Esophagus muscularis mucosa (tissue), 4 donors: ENCODE data around the gene KRTAP4-16. TPM values are rescaled to one million over a fixed set of nuclear protein-coding genes. Genes with fewer than 3 reads are reported as not detected.

ENCODE experiments used
- DNase-seq: peaks from one replicate; pipeline ENCODE4 v3.0.0-alpha.2; 2017; ENCODE audit errors: extremely low spot score
- H3K27ac ChIP-seq, 4 donors: fragments of 200-600 bp; sonication (generic); replicated peaks in 1 of 4; 1 replicate in 3 of 4; 2 replicates in 1 of 4; pipeline ENCODE4 v1.5.1; 2016 to 2019; ENCODE audit warnings: mild to moderate bottlenecking in 1 of 4
- H3K27me3 ChIP-seq, 4 donors: fragments of 200-600 bp; sonication (generic); one replicate each; pipeline versions ENCODE4 v1.5.1 to v1.6.0; 2016 to 2019
- H3K36me3 ChIP-seq, 4 donors: fragments of 200-600 bp; sonication (generic); one replicate each; pipeline ENCODE4 v1.5.1; 2016 to 2019
- H3K4me1 ChIP-seq, 4 donors: fragments of 200-600 bp; sonication (generic); one replicate each; pipeline ENCODE4 v1.5.1; 2016 to 2019
- H3K4me3 ChIP-seq, 4 donors: fragments of 200-600 bp; sonication (generic); 1 replicate in 2 of 4; 2 replicates in 2 of 4; pipeline ENCODE4 v1.5.1; 2016 to 2019; ENCODE audit warnings: mild to moderate bottlenecking in 4 of 4, moderate library complexity in 1 of 4
- H3K9me3 ChIP-seq, 4 donors: fragments of 200-600 bp; sonication (generic); 1 replicate in 3 of 4; 2 replicates in 1 of 4; pipeline ENCODE4 v1.5.1; 2016 to 2019
- EP300 ChIP-seq: sonication (generic); formaldehyde crosslinking; IDR thresholded peaks from one replicate; pipeline ENCODE4 v1.6.1; 2017; ENCODE audit warnings: antibody characterized with exemption
- POLR2A ChIP-seq: fragments of 450-650 bp; IDR thresholded peaks from one replicate; pipeline ENCODE4 v1.6.1; 2017; ENCODE audit warnings: antibody characterized with exemption, moderate library complexity, mild to moderate bottlenecking, low read depth
- POLR2AphosphoS5 ChIP-seq, 2 donors: sonication (generic); formaldehyde crosslinking; IDR thresholded peaks; one replicate each; pipeline ENCODE4 v1.6.1; 2017; ENCODE audit warnings: antibody characterized with exemption in 2 of 2
- WGBS: methylation state at CpG from one replicate; pipeline ENCODE4 v1.1.5; 2018; 5-methylcytosine and 5-hydroxymethylcytosine counted together
- intact Hi-C: fragments of 100-400 bp; cut with DNase I; formaldehyde crosslinking; loops from one replicate; pipeline ENCODE4 v1.15.1; 2023
- total RNA-seq, 4 donors: library from RNA; depleted of rRNA; stranded (reverse); fragments of >200 nt; gene quantifications; one replicate each; pipeline versions ENCODE4 v1.1.0 to v1.2.1, GENCODE V29; 2016
- TF ChIP-seq, protein P1 (sequence below), 3 experiments: fragments of 200-600 bp in 2 of 3; fragments of 450-650 bp in 1 of 3; sonication (generic) in 2 of 3; IDR thresholded peaks; one replicate each; pipeline ENCODE4 v1.5.1; 2017 to 2019; ENCODE audit warnings: antibody characterized with exemption in 3 of 3, mild to moderate bottlenecking in 2 of 3, moderate library complexity in 1 of 3

Gene KRTAP4-16
- total RNA-seq, 4 donors from 2014 or later, result not detected

DNA sequence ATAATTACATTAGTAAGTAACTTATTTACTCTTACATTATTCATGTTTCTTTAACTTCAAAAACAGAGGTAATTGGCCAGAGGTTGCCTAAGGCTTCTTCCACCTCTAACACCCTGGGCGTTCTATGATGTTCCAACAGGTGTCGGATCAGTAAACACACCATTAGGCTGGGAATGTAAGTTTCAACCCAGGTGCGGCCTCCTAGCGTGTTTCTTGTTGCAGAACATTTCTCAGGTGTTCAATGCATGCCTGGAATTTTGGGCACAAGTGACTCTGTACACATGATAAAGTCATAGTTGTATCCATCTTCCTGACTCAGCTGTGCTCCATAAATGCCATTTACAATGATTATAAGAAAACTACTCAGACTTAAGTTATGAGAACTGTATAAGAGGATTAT is 48.0 kb downstream of the KRTAP4-16 start:
- H3K27me3 ChIP-seq, result peaks cover 0 to 23% (median 0%) of the 10 kb centered on the region in 4 donors
- TF ChIP-seq POLR2AphosphoS5 (IDR thresholded peaks at IDR 0.05) (no peak), POLR2A (no peak), EP300 (no peak)
- TF ChIP-seq, protein P1, sequence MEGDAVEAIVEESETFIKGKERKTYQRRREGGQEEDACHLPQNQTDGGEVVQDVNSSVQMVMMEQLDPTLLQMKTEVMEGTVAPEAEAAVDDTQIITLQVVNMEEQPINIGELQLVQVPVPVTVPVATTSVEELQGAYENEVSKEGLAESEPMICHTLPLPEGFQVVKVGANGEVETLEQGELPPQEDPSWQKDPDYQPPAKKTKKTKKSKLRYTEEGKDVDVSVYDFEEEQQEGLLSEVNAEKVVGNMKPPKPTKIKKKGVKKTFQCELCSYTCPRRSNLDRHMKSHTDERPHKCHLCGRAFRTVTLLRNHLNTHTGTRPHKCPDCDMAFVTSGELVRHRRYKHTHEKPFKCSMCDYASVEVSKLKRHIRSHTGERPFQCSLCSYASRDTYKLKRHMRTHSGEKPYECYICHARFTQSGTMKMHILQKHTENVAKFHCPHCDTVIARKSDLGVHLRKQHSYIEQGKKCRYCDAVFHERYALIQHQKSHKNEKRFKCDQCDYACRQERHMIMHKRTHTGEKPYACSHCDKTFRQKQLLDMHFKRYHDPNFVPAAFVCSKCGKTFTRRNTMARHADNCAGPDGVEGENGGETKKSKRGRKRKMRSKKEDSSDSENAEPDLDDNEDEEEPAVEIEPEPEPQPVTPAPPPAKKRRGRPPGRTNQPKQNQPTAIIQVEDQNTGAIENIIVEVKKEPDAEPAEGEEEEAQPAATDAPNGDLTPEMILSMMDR (IDR thresholded peaks at IDR 0.05), result no peak
- WGBS, result 89% methylated on average over 4 of the region's 4 CpGs
- no peaks in the 10 kb centered on the region for H3K4me1 ChIP-seq
- no peaks in the 10 kb centered on the region for H3K36me3 ChIP-seq
- no peak overlapping the region for H3K27ac ChIP-seq
- H3K4me3 ChIP-seq, result no peak overlapping the region
- peaks cover 0 to 5% (median 0%) of the 10 kb centered on the region in 4 donors for H3K9me3 ChIP-seq
- intact Hi-C loops, result no loop called here
- DNase-seq, result no peak

DNA sequence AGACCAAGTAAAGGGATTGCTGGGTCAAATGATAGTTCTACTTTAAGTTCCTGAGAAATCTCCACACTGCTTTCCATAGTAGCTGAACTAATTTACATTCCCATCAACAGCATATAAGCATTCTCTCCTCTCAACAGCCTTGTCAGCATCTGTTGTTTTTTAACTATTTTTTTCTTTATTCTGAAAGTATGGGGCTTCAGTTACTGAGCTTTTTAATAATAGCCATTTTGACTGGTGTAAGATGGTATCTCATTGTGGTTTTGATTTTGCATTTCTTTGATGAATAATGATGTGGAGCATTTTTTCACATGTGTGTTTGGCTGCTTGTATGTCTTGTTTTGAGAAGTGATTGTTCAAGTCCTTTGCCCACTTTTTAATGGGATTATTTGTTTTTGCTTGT is 49.4 kb downstream of the KRTAP4-16 start:
- TF ChIP-seq EP300, result no peak
- TF ChIP-seq, protein P1 (IDR thresholded peaks at IDR 0.05), result no peak
- TF ChIP-seq POLR2AphosphoS5 (IDR thresholded peaks at IDR 0.05), result no peak
- TF ChIP-seq POLR2A, result no peak
- no peak overlapping the region for H3K4me3 ChIP-seq
- H3K9me3 ChIP-seq, result peaks cover 0 to 3% (median 0%) of the 10 kb centered on the region in 4 donors
- H3K27me3 ChIP-seq, result peaks cover 0 to 22% (median 0%) of the 10 kb centered on the region in 4 donors
- H3K27ac ChIP-seq, result no peak overlapping the region
- intact Hi-C loops, result no loop called here
- no peaks in the 10 kb centered on the region for H3K4me1 ChIP-seq
- no peaks in the 10 kb centered on the region for H3K36me3 ChIP-seq
- no peak for DNase-seq

Other genes starting within 250 kb of the KRTAP4-16 start
- not detected for gene KRT12, start 235.0 kb downstream of the KRTAP4-16 start, total RNA-seq
- under 1 TPM in 1 of 4 donors, not detected in 3; 0.52 TPM for gene KRT20, start 217.0 kb downstream of the KRTAP4-16 start, total RNA-seq
- under 1 TPM in 1 of 4 donors, not detected in 3; 0.50 TPM for gene KRT23, start 164.6 kb downstream of the KRTAP4-16 start, total RNA-seq
- gene KRT39, start 135.3 kb downstream of the KRTAP4-16 start, total RNA-seq, result not detected
- gene KRT40, start 117.9 kb downstream of the KRTAP4-16 start, total RNA-seq, result not detected
- not detected for gene KRTAP3-3, start 108.0 kb downstream of the KRTAP4-16 start, total RNA-seq
- not detected for gene KRTAP3-2, start 102.3 kb downstream of the KRTAP4-16 start, total RNA-seq
- gene KRTAP3-1, start 93.1 kb downstream of the KRTAP4-16 start, total RNA-seq, result not detected
- gene KRTAP1-5, start 75.0 kb downstream of the KRTAP4-16 start, total RNA-seq, result not detected
- not detected for gene KRTAP1-4, start 72.0 kb downstream of the KRTAP4-16 start, total RNA-seq
- not detected for gene KRTAP1-3, start 67.3 kb downstream of the KRTAP4-16 start, total RNA-seq
- not detected for gene KRTAP1-1, start 60.8 kb downstream of the KRTAP4-16 start, total RNA-seq
- not detected for gene KRTAP2-1, start 54.9 kb downstream of the KRTAP4-16 start, total RNA-seq
- gene KRTAP2-2, start 47.0 kb downstream of the KRTAP4-16 start, total RNA-seq, result not detected
- gene KRTAP2-3, start 42.1 kb downstream of the KRTAP4-16 start, total RNA-seq, result not detected
- gene KRTAP2-4, start 36.3 kb downstream of the KRTAP4-16 start, total RNA-seq, result not detected
- not detected for gene KRTAP4-7, start 18.1 kb downstream of the KRTAP4-16 start, total RNA-seq
- gene KRTAP4-8, start 4.1 kb downstream of the KRTAP4-16 start, total RNA-seq, result not detected
- gene KRTAP4-9, start 3.2 kb upstream of the KRTAP4-16 start, total RNA-seq, result not detected
- gene KRTAP4-11, start 16.2 kb upstream of the KRTAP4-16 start, total RNA-seq, result not detected
- gene KRTAP4-12, start 22.0 kb upstream of the KRTAP4-16 start, total RNA-seq, result not detected
- gene KRTAP4-6, start 38.3 kb upstream of the KRTAP4-16 start, total RNA-seq, result not detected
- not detected for gene KRTAP4-5, start 47.6 kb upstream of the KRTAP4-16 start, total RNA-seq
- not detected for gene KRTAP4-4, start 58.5 kb upstream of the KRTAP4-16 start, total RNA-seq
- gene KRTAP4-3, start 66.0 kb upstream of the KRTAP4-16 start, total RNA-seq, result not detected
- gene KRTAP4-2, start 76.0 kb upstream of the KRTAP4-16 start, total RNA-seq, result not detected
- not detected for gene KRTAP4-1, start 82.7 kb upstream of the KRTAP4-16 start, total RNA-seq
- gene KRTAP9-1, start 87.7 kb upstream of the KRTAP4-16 start, total RNA-seq, result not detected
- not detected for gene KRTAP9-2, start 124.4 kb upstream of the KRTAP4-16 start, total RNA-seq
- not detected for gene KRTAP9-3, start 130.2 kb upstream of the KRTAP4-16 start, total RNA-seq
- gene KRTAP9-8, start 135.8 kb upstream of the KRTAP4-16 start, total RNA-seq, result not detected
- gene KRTAP9-4, start 147.5 kb upstream of the KRTAP4-16 start, total RNA-seq, result not detected
- gene KRTAP9-9, start 153.2 kb upstream of the KRTAP4-16 start, total RNA-seq, result not detected
- not detected for gene KRTAP9-6, start 163.2 kb upstream of the KRTAP4-16 start, total RNA-seq
- not detected for gene KRTAP9-7, start 173.5 kb upstream of the KRTAP4-16 start, total RNA-seq
- not detected for gene KRTAP29-1, start 200.6 kb upstream of the KRTAP4-16 start, total RNA-seq
- gene KRTAP16-1, start 207.1 kb upstream of the KRTAP4-16 start, total RNA-seq, result not detected
- gene KRTAP17-1, start 213.5 kb upstream of the KRTAP4-16 start, total RNA-seq, result not detected
- gene KRT33A, start 248.6 kb upstream of the KRTAP4-16 start, total RNA-seq, result not detected